ENCODE measurements around the gene TOR1AIP2. TPM values are rescaled to one million over a fixed set of nuclear protein-coding genes. Genes with fewer than 3 reads are reported as not detected.

Gene TOR1AIP2
- total and polyA plus RNA-seq, 2 of the 8 experiments (the other 6 are each of a cell fraction or from before 2014, with no cell fraction given) = 12.1 to 75.2 TPM

GRCh38 chr1:179917601-179918429, 40.2 kb upstream of the TOR1AIP2 start:
- Histone ChIP-seq H3K9ac (replicated peaks in 1 of 4; ENCODE audit: extremely low read depth in 1 of 4, low read depth in 3 of 4, low read length in 3 of 4) (no peak overlapping the region), H3K23me2 (ENCODE audit: low read depth, low read length) (no peaks in the 10 kb centered on the region), H2BK15ac (ENCODE audit: low read length) (no peak overlapping the region), H4K20me1 (replicated peaks in 1 of 2; ENCODE audit: control insufficient read depth in 1 of 2, insufficient read depth in 2 of 2, low read length in 2 of 2) (peaks cover 0 to 1% of the 10 kb centered on the region in 2 experiments), H3K79me2 (ENCODE audit: control insufficient read depth in 1 of 2, insufficient read depth in 2 of 2, low read length in 2 of 2) (no peaks in the 10 kb centered on the region), H3K4me2 (ENCODE audit: insufficient read depth in 1 of 2, low read depth in 2 of 2, low read length in 2 of 2) (no peak overlapping the region), H2AFZ (ENCODE audit: low read length) (no peak overlapping the region), H2BK20ac (ENCODE audit: low read length) (no peak overlapping the region), H2BK120ac (replicated peaks; ENCODE audit: low read depth, low read length) (no peak overlapping the region), H4K5ac (ENCODE audit: insufficient read length, low read depth, low read length) (no peak overlapping the region), H3K36me3 (ENCODE audit: control insufficient read depth in 2 of 4, insufficient read depth in 4 of 4, low read length in 3 of 4) (peaks cover 2 to 15% (median 9%) of the 10 kb centered on the region in 4 experiments; a peak in 4 of 8 replicates), H3K23ac (ENCODE audit: insufficient read length) (no peak overlapping the region), H3K14ac (ENCODE audit: insufficient read length) (no peak overlapping the region), H3K4me1 (replicated peaks in 1 of 4; ENCODE audit: control insufficient read depth in 3 of 4, insufficient read depth in 4 of 4, low read length in 3 of 4) (peaks cover 0 to 12% (median 3%) of the 10 kb centered on the region in 4 experiments; a peak in 2 of 7 replicates), H3K18ac (ENCODE audit: extremely low read depth, low read length) (no peak overlapping the region), H2AK5ac (ENCODE audit: low read depth, low read length) (no peak overlapping the region), H3K79me1 (ENCODE audit: low read depth, low read length) (no peaks in the 10 kb centered on the region), H3K56ac (replicated peaks; ENCODE audit: insufficient read length, low read depth, low read length) (no peak overlapping the region), H3K27me3 (replicated peaks in 1 of 4; ENCODE audit: control insufficient read depth in 3 of 4, extremely low read depth in 1 of 4, insufficient read depth in 3 of 4, low read length in 3 of 4) (no peaks in the 10 kb centered on the region), H3K9me3 (ENCODE audit: insufficient read depth in 2 of 2, low read depth in 1 of 2, low read length in 1 of 2) (no peaks in the 10 kb centered on the region), H3K4ac (replicated peaks; ENCODE audit: insufficient read length, low read depth, low read length) (no peak overlapping the region), H3K4me3 (ENCODE audit: extremely low read depth in 1 of 4, insufficient read depth in 2 of 4, low read depth in 3 of 4, low read length in 4 of 4) (no peak overlapping the region), H2BK5ac (ENCODE audit: low read depth, low read length) (no peak overlapping the region), H4K91ac (replicated peaks; ENCODE audit: insufficient read length, low read length) (no peak overlapping the region), H3K27ac (ENCODE audit: low read depth, low read length) (no peak overlapping the region), H2BK12ac (ENCODE audit: low read depth, low read length) (no peak overlapping the region), H4K8ac (ENCODE audit: extremely low read depth, insufficient read depth, low read length) (no peak overlapping the region)
- no peak for FAIRE-seq
- ChIA-PET POLR2A (ENCODE audit: partially characterized antibody) (interaction anchor here (0.6 kb wide), 1 partner anchor 642 kb away, joined by 3 read pairs; no protein-coding TSS in a partner anchor), CTCF (ENCODE audit: partially characterized antibody) (interaction anchor here (1.1 kb wide), 2 partner anchors 60 to 108 kb away, joined by 3 read pairs; no protein-coding TSS in a partner anchor)
- 84% methylated on average over 10 of the region's 10 CpGs; no CpG with 5 or more reads in 1 of the 2 experiments for WGBS, 2 experiments (ENCODE audit: extremely low coverage in 1 of 2, insufficient coverage in 1 of 2, insufficient read length in 1 of 2, insufficient replicate concordance in 2 of 2, low coverage in 1 of 2, low lambda C conversion rate in 2 of 2, missing lambda C conversion rate in 1 of 2)
- no peak for DNase-seq (ENCODE audit: low read depth in 1 of 2, low spot score in 2 of 2)
- TF ChIP-seq CEBPB (IDR thresholded peaks at IDR 0.05; ENCODE audit: low read depth, low read length) = no peak
- no peak for TF ChIP-seq POLR2A (IDR thresholded peaks at IDR 0.05; ENCODE audit: control extremely low read depth in 1 of 2, low read depth in 2 of 2, low read length in 2 of 2)
- TF ChIP-seq BRCA1 (IDR thresholded peaks at IDR 0.05; ENCODE audit: low read depth, low read length) = no peak
- TF ChIP-seq, protein P1, sequence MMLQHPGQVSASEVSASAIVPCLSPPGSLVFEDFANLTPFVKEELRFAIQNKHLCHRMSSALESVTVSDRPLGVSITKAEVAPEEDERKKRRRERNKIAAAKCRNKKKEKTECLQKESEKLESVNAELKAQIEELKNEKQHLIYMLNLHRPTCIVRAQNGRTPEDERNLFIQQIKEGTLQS (IDR thresholded peaks at IDR 0.05; ENCODE audit: insufficient read depth, low read depth, low read length) = no peak
- no peak for TF ChIP-seq MAFK (IDR thresholded peaks at IDR 0.05; ENCODE audit: low read depth, low read length)
- no peak for TF ChIP-seq BACH1 (IDR thresholded peaks at IDR 0.05; ENCODE audit: low read length)
- no peak for TF ChIP-seq EZH2 (IDR thresholded peaks at IDR 0.05; ENCODE audit: low read depth, low read length, severe bottlenecking)

Measured in H1 (cell line).